ENCODE results near the gene DIRAS1. TPM values are rescaled to one million over a fixed set of nuclear protein-coding genes. Genes with fewer than 3 reads are reported as not detected.

Gene DIRAS1
- total RNA-seq, 1 experiment from 2014 or later, result 33.7 TPM

GRCh38 chr19:2767688-2768087 is 46.5 kb upstream of the DIRAS1 start:
- TF ChIP-seq ZFX (IDR thresholded peaks at IDR 0.05), result no peak
- no peak for TF ChIP-seq SIN3A (IDR thresholded peaks at IDR 0.05; ENCODE audit: low read depth)
- no peak for TF ChIP-seq REST (IDR thresholded peaks at IDR 0.05; ENCODE audit: low read depth)
- no peak for TF ChIP-seq FOSL1 (IDR thresholded peaks at IDR 0.05; ENCODE audit: low read depth)
- no peak for TF ChIP-seq MAX (IDR thresholded peaks at IDR 0.05)
- no peak for TF ChIP-seq CBX3 (IDR thresholded peaks at IDR 0.05; ENCODE audit: low read depth)
- TF ChIP-seq, protein P1, sequence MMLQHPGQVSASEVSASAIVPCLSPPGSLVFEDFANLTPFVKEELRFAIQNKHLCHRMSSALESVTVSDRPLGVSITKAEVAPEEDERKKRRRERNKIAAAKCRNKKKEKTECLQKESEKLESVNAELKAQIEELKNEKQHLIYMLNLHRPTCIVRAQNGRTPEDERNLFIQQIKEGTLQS (IDR thresholded peaks at IDR 0.05), result no peak
- TF ChIP-seq RAD21 (IDR thresholded peaks at IDR 0.05; ENCODE audit: low read depth), result no peak
- no peak for TF ChIP-seq CEBPB (IDR thresholded peaks at IDR 0.05; ENCODE audit: low read depth)
- TF ChIP-seq JUND (IDR thresholded peaks at IDR 0.05), result no peak
- no peak for TF ChIP-seq ELF1 (IDR thresholded peaks at IDR 0.05; ENCODE audit: borderline replicate concordance, low read depth)
- no peak for TF ChIP-seq POLR2AphosphoS5 (IDR thresholded peaks at IDR 0.05; ENCODE audit: low read depth, low read length)
- no peak for TF ChIP-seq SRF (IDR thresholded peaks at IDR 0.05; ENCODE audit: low read depth)
- ChIA-PET RAD21 (ENCODE audit: low non-redundant PET in 1 of 2, low total read pairs in 2 of 2, uncharacterized antibody in 2 of 2, unreplicated experiment in 2 of 2) (no interaction called here), CTCF (no interaction called here), POLR2A (no interaction called here)
- Histone ChIP-seq H2AFZ (ENCODE audit: low read depth, low read length, poor library complexity, severe bottlenecking) (no peak overlapping the region), H3K27me3 (ENCODE audit: insufficient read depth, low read length) (no peaks in the 10 kb centered on the region), H3K79me2 (ENCODE audit: insufficient read depth, low read length) (peaks cover 61% of the 10 kb centered on the region), H3K9me2 (ENCODE audit: insufficient read depth) (no peaks in the 10 kb centered on the region), H3K4me3 (replicated peaks in 1 of 2; ENCODE audit: low read depth in 1 of 2, low read length in 2 of 2) (no peak overlapping the region), H3K4me2 (ENCODE audit: low read length) (no peak overlapping the region), H3K4me1 (ENCODE audit: control insufficient read depth in 1 of 2, insufficient read depth in 2 of 2, low read length in 2 of 2) (no peaks in the 10 kb centered on the region), H3K9ac (ENCODE audit: low read length) (no peak overlapping the region), H4K20me1 (ENCODE audit: insufficient read depth) (no peaks in the 10 kb centered on the region), H3K27ac (ENCODE audit: low read depth, low read length) (no peak overlapping the region), H3K9me3 (ENCODE audit: control insufficient read depth in 1 of 2, insufficient read depth in 1 of 2, low read depth in 1 of 2, low read length in 2 of 2) (no peaks in the 10 kb centered on the region), H3K36me3 (ENCODE audit: control insufficient read depth in 1 of 2, insufficient read depth in 2 of 2, low read length in 2 of 2) (peaks cover 27 to 31% of the 10 kb centered on the region in 2 experiments; a peak in 3 of 4 replicates)
- ATAC-seq (no peak), DNase-seq (ENCODE audit: low read depth, low spot score) (no peak)
- intact Hi-C loops (cut with micrococcal nuclease), result no loop called here
- no TSS peak for BruUV-seq (replicated peaks)
